Right ventricle myocardium inferior (tissue), 1 donor: ENCODE results near the gene CNNM4. TPM values are rescaled to one million over a fixed set of nuclear protein-coding genes. Genes with fewer than 3 reads are reported as not detected.
"Not testable (repeated sequence)": the region's sequence is repeated elsewhere in the genome, so short reads cannot be mapped to it uniquely, and the experiment has no call there.

Source experiments
- ATAC-seq: fragments of 200-7000 bp; cut with Tn5 transposase; one replicate; pipeline ENCODE4 v1.9.1; 2020; ENCODE audit warnings: mild to moderate bottlenecking, moderate library complexity
- DNase-seq: peaks from one replicate; pipeline ENCODE4 v3.0.0; 2021; ENCODE audit errors: missing footprints
- intact Hi-C: fragments of 100-400 bp; cut with DNase I; formaldehyde crosslinking; loops from one replicate; pipeline ENCODE4 v1.11.0; 2022
- total RNA-seq: library from RNA; stranded (reverse); fragmentation: NEBNext Ultra II Directional; extraction: Animal tissue kit (Norgen Biotek cat#: 25700); gene quantifications from one replicate; pipeline ENCODE4 v1.2.1, GENCODE V29; 2021
- donor health status: DM: no; HTN: yes; CAD: no; lungs with severe emphysema.

CNNM4 gene
- total RNA-seq, 1 donor from 2014 or later, result 33.3 TPM

DNA sequence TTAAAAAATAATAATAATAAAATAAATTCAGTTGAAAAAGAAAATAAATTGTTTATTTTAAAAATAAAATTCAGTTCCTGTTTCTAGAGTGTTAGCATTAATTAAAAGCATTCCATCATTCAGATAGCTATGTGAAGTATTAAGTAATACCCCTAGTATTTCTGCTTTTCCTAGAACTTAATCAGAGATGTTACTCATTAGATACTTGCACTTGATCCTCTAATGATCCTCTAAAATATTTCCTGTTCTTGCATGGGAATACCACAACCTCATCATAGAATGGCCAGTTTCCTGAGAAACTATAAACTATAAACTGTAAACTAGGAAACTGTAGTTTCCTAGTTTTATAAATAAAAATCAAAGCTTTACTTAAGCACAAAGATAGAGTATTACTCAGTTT, 44.3 kb downstream of the CNNM4 start:
- intact Hi-C loops, result no loop called here
- ATAC-seq (no peak), DNase-seq (no peak)

DNA sequence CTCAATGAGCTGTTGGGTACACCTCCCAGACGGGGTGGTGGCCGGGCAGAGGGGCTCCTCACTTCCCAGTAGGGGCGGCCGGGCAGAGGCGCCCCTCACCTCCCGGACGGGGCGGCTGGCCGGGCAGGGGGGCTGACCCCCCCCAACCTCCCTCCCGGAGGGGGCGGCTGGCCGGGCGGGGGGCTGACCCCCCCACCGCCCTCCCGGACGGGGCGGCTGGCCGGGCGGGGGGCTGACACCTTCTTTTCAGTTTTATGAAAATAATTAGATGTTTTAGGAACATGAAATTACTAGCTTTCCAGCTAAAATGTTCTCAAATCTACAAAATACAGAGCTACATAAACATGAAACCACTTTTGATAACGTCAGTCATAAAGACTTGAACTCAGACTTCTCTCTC, 45.2 kb downstream of the CNNM4 start:
- intact Hi-C loops, DNase-seq, ATAC-seq: not testable (repeated sequence)

GRCh38 chr2:96806468-96807126, 45.9 kb downstream of the CNNM4 start:
- no peak for DNase-seq
- no peak for ATAC-seq
- intact Hi-C loops, result no loop called here

- DNase-seq (no peak), ATAC-seq (no peak)
- intact Hi-C loops, result no loop called here
Measured at GRCh38 chr2:96807127-96807471, 46.4 kb downstream of the CNNM4 start.

DNA sequence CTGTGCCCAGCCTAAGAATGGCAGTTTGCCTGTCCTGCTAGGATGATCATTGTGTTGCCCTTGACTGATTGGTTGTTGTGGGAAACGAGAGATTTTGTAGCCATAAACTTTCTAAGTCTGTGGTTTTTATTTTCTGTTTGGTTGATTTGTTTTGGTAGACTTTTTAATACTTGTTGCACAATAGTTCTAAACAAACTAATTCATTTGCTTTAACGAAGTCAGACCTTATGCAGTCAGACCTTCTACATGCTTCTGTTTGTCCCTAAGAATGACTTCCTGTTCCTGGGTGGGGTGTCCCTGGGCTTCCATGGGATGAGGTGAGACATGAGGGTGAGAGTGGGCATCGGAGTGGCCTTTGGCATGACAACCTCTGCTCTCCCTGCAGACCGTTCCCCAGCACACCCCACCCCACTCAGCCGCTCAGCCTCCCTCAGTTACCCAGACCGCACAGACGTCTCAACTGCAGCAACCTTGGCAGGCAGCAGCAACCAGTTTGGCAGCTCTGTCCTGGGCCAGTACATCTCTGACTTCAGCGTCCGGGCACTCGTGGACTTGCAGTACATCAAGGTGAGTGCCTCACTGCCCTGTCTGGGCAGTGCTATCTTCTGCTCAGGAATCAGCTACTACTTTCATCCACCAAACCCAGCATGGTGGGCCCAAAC, 47.6 kb downstream of the CNNM4 start:
- ATAC-seq (peak; percentile 34), DNase-seq (peak; percentile 65)
- intact Hi-C loops, result no loop called here

- DNase-seq (no peak), ATAC-seq (no peak)
- intact Hi-C loops, result no loop called here
Measured at GRCh38 chr2:96809216-96809882, 48.6 kb downstream of the CNNM4 start.

DNA sequence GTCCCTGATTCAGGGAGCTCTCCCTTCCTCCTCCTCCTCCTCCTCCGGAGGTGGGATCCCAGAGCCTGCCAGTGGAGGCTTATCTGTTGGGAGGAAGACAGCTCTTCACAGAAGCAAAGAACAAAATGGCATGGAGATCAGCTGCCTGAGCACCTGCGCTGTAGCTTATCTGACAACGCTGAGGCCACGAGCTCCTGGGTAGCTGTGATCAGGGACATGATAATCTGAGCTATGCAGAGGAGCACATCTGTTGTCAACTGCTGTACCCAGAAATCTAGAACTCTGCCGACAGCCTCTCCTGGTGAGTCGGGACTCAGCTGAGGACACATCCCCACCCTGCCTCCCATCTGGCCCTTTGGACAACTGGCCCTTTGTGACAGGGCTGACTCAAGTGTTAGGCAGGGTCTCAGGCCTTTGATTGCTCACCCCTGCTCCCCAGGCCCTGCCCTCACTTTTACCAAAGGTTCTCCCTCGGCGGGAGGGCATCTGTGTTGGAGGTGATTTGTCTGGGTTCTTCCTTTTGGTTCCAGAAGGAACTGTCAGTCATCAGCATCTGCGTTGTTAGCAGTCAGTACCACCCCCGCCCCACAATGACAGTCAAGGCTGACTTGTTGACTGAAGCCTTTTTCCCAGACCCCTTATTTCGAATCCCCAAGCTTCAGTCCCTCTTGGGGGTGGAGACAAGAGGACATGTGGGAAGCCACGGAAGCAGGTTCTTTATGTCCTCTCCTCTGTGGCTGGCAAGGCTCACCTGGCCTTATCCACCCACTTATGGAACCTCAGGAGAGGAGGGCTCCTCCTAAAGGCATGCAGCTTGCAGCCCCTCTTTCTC, 49.5 kb downstream of the CNNM4 start:
- no peak for ATAC-seq
- intact Hi-C loops, result no loop called here
- no peak for DNase-seq

GRCh38 chr2:96810783-96811192, 50.1 kb downstream of the CNNM4 start:
- DNase-seq, result no peak
- no peak for ATAC-seq
- intact Hi-C loops, result no loop called here

GRCh38 chr2:96811917-96812316, 51.2 kb downstream of the CNNM4 start:
- intact Hi-C loops, result no loop called here
- DNase-seq (peak; percentile 79), ATAC-seq (peak; percentile 56)

- intact Hi-C loops, result no loop called here
- no peak for DNase-seq
- ATAC-seq, result no peak
Measured at GRCh38 chr2:96813656-96814055, 53.0 kb downstream of the CNNM4 start.

GRCh38 chr2:96815326-96816126, 54.8 kb downstream of the CNNM4 start:
- intact Hi-C loops, result loop anchor here (1.0 to 5.0 kb wide), 6 partner anchors 42 to 178 kb away; partner anchors contain the start of genes ANKRD39, CNNM4, KANSL3 and LMAN2L
- DNase-seq (peak; percentile 69), ATAC-seq (no peak)

DNA sequence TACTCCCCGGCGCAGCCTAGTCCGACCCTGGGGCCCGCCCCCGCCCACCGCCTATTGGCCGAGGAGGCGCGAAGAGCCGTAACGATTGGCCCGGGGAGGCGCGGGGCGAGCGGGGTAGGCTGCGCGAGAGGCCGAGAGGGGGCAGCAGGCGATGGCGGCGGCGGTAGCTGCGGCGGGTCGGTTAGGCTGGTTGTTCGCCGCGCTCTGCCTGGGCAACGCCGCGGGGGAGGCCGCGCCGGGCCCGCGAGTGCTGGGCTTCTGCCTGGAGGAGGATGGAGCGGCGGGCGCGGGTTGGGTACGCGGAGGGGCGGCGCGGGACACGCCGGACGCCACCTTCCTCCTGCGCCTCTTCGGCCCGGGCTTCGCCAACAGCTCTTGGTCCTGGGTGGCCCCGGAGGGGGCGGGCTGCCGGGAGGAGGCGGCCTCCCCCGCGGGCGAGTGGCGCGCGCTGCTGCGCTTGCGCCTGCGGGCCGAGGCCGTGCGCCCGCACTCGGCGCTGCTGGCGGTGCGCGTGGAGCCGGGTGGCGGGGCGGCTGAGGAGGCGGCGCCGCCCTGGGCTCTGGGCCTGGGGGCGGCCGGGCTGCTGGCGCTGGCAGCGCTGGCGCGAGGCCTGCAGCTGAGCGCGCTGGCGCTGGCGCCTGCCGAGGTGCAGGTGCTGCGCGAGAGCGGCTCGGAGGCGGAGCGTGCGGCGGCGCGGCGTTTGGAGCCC, 55.6 kb downstream of the CNNM4 start, which contains the start of gene CNNM3:
CNNM3 (plus strand) TSS at position 142 of the 709 bp plus-strand sequence; CDS start at position 152, 10 bp downstream.
- ATAC-seq (peak; percentile 94), DNase-seq (peak; percentile 99)
- intact Hi-C loops, result loop anchor here (1.0 to 5.0 kb wide), 6 partner anchors 41 to 179 kb away; partner anchors contain the start of genes ANKRD39, CNNM4, KANSL3 and LMAN2L

GRCh38 chr2:96816836-96817702, 56.4 kb downstream of the CNNM4 start:
- no peak for ATAC-seq
- intact Hi-C loops, result loop anchor here (1.0 to 5.0 kb wide), 6 partner anchors 40 to 180 kb away; partner anchors contain the start of genes ANKRD39, CNNM4, KANSL3 and LMAN2L
- no peak for DNase-seq

GRCh38 chr2:96817882-96818281, 57.2 kb downstream of the CNNM4 start:
- DNase-seq, result no peak
- intact Hi-C loops, result loop anchor here (5.0 kb wide), 5 partner anchors 39 to 181 kb away; partner anchors contain the start of genes ANKRD39, CNNM4 and KANSL3
- ATAC-seq, result no peak

- peak; percentile 42 for DNase-seq
- intact Hi-C loops, result loop anchor here (5.0 kb wide), 5 partner anchors 38 to 182 kb away; partner anchors contain the start of genes ANKRD39, CNNM4 and KANSL3
Measured at GRCh38 chr2:96819128-96819875, 58.6 kb downstream of the CNNM4 start.

More at GRCh38 chr2:96819128-96819875, 58.6 kb downstream of the CNNM4 start:
- peak; percentile 50 for ATAC-seq
